ENCODE results near the gene SEC24C.

The SEC24C gene

GRCh38 chr10:73796766-73797165 is 52.6 kb downstream of the SEC24C start:
- H3F3A ChIP-seq (ENCODE audit: control insufficient read depth, insufficient read depth) = no peaks in the 10 kb centered on the region
- no peak overlapping the region for H3K27ac ChIP-seq (ENCODE audit: low read depth, low read length)
- peaks cover 69% of the 10 kb centered on the region for H3K36me3 ChIP-seq (ENCODE audit: control insufficient read depth, low read length)
- no peaks in the 10 kb centered on the region for H3K4me1 ChIP-seq (ENCODE audit: control insufficient read depth, low read length)
- H3K79me2 ChIP-seq (ENCODE audit: control insufficient read depth, low read length) = no peaks in the 10 kb centered on the region
- no peaks in the 10 kb centered on the region for H3K27me3 ChIP-seq (ENCODE audit: control insufficient read depth, low read length)
- H3K9me3 ChIP-seq (ENCODE audit: control insufficient read depth, insufficient read depth, low read length) = no peaks in the 10 kb centered on the region
- H3K4me2 ChIP-seq (ENCODE audit: low read length) = no peak overlapping the region
- H4K20me1 ChIP-seq (ENCODE audit: control insufficient read depth, insufficient read depth, low read depth, low read length) = no peaks in the 10 kb centered on the region
- TF ChIP-seq, protein P1, sequence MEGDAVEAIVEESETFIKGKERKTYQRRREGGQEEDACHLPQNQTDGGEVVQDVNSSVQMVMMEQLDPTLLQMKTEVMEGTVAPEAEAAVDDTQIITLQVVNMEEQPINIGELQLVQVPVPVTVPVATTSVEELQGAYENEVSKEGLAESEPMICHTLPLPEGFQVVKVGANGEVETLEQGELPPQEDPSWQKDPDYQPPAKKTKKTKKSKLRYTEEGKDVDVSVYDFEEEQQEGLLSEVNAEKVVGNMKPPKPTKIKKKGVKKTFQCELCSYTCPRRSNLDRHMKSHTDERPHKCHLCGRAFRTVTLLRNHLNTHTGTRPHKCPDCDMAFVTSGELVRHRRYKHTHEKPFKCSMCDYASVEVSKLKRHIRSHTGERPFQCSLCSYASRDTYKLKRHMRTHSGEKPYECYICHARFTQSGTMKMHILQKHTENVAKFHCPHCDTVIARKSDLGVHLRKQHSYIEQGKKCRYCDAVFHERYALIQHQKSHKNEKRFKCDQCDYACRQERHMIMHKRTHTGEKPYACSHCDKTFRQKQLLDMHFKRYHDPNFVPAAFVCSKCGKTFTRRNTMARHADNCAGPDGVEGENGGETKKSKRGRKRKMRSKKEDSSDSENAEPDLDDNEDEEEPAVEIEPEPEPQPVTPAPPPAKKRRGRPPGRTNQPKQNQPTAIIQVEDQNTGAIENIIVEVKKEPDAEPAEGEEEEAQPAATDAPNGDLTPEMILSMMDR (IDR thresholded peaks at IDR 0.05; ENCODE audit: low read depth, low read length, poor library complexity, severe bottlenecking) = no peak
- no peak for TF ChIP-seq EZH2phosphoT487 (IDR thresholded peaks at IDR 0.05; ENCODE audit: borderline replicate concordance, low read length)
- no peaks in the 10 kb centered on the region for H3K9me2 ChIP-seq (replicated peaks; ENCODE audit: control insufficient read depth, low read length)
- no peak overlapping the region for H3K4me3 ChIP-seq (ENCODE audit: low read length)

DNA sequence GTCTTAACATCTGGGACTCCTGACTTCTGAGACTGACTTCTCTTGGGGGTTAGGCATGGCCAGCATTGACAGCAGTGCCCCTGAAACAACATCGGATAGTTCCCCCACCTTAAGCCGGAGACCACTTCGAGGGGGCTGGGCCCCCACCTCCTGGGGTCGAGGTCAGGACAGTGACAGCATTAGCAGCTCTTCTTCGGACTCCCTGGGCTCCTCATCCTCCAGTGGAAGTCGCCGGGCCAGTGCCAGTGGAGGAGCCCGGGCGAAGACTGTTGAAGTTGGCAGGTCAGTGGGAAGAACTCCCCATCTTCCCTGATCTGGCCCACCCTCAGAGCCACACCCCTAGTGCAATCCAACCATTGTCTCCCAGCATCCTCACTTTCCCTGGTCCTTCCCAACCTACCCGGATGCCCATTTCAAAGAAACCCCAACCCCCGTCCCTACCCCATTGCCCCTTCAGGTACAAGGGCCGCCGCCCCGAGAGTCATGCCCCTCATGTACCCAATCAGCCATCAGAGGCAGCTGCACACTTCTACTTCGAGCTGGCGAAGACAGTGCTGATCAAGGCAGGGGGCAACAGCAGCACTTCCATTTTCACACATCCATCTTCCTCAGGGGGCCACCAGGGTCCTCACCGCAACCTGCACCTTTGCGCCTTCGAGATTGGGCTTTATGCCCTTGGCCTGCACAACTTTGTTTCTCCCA is 53.3 kb downstream of the SEC24C start:
- H3K9me3 ChIP-seq (ENCODE audit: control insufficient read depth, insufficient read depth, low read length) = no peaks in the 10 kb centered on the region
- no peaks in the 10 kb centered on the region for H3K27me3 ChIP-seq (ENCODE audit: control insufficient read depth, low read length)
- H4K20me1 ChIP-seq (ENCODE audit: control insufficient read depth, insufficient read depth, low read depth, low read length) = no peaks in the 10 kb centered on the region
- H3K79me2 ChIP-seq (ENCODE audit: control insufficient read depth, low read length) = no peaks in the 10 kb centered on the region
- H3K4me1 ChIP-seq (ENCODE audit: control insufficient read depth, low read length) = no peaks in the 10 kb centered on the region
- no peak overlapping the region for H3K27ac ChIP-seq (ENCODE audit: low read depth, low read length)
- H3K36me3 ChIP-seq (ENCODE audit: control insufficient read depth, low read length) = peaks cover 69% of the 10 kb centered on the region
- no peak overlapping the region for H3K4me2 ChIP-seq (ENCODE audit: low read length)
- H3F3A ChIP-seq (ENCODE audit: control insufficient read depth, insufficient read depth) = no peaks in the 10 kb centered on the region
- H3K9me2 ChIP-seq (replicated peaks; ENCODE audit: control insufficient read depth, low read length) = no peaks in the 10 kb centered on the region
- no peak for TF ChIP-seq EZH2phosphoT487 (IDR thresholded peaks at IDR 0.05; ENCODE audit: borderline replicate concordance, low read length)
- TF ChIP-seq, protein P1 (IDR thresholded peaks at IDR 0.05; ENCODE audit: low read depth, low read length, poor library complexity, severe bottlenecking) = no peak
- no peak overlapping the region for H3K4me3 ChIP-seq (ENCODE audit: low read length)

DNA sequence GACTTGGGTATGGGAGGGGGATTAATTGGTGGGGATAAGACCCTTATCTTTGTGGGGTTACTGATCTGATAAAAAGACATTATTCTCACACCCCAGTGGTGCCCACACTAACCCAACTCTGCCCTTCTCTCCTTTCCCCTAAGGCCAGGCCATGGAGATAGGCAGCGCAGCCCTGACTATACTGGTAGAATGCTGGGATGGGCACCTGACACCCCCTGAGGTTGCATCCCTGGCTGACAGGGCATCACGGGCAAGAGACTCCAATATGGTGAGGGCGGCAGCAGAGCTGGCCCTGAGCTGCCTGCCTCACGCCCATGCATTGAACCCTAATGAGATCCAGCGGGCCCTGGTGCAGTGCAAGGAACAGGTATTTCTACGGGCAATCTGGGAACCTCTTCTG is 53.9 kb downstream of the SEC24C start:
- Histone ChIP-seq H3K79me2 (ENCODE audit: control insufficient read depth, low read length) (no peaks in the 10 kb centered on the region), H3K27me3 (ENCODE audit: control insufficient read depth, low read length) (no peaks in the 10 kb centered on the region), H3K9me3 (ENCODE audit: control insufficient read depth, insufficient read depth, low read length) (no peaks in the 10 kb centered on the region), H3K9me2 (replicated peaks; ENCODE audit: control insufficient read depth, low read length) (no peaks in the 10 kb centered on the region), H3K27ac (ENCODE audit: low read depth, low read length) (no peak overlapping the region), H3K4me3 (ENCODE audit: low read length) (no peak overlapping the region), H3F3A (ENCODE audit: control insufficient read depth, insufficient read depth) (no peaks in the 10 kb centered on the region), H3K4me2 (ENCODE audit: low read length) (no peak overlapping the region), H3K36me3 (ENCODE audit: control insufficient read depth, low read length) (peaks cover 71% of the 10 kb centered on the region), H4K20me1 (ENCODE audit: control insufficient read depth, insufficient read depth, low read depth, low read length) (no peaks in the 10 kb centered on the region), H3K4me1 (ENCODE audit: control insufficient read depth, low read length) (no peaks in the 10 kb centered on the region)
- TF ChIP-seq EZH2phosphoT487 (IDR thresholded peaks at IDR 0.05; ENCODE audit: borderline replicate concordance, low read length) = no peak
- TF ChIP-seq, protein P1 (IDR thresholded peaks at IDR 0.05; ENCODE audit: low read depth, low read length, poor library complexity, severe bottlenecking) = no peak

Measured in DOHH2 (cell line).